D721Med (cell line): ENCODE results near the gene ANTXR2.
A peak's percentile ranks its signal among the peaks of the same experiment; 100 is the strongest.

Experiments
- DNase-seq: peaks from one replicate; pipeline ENCODE4 v3.0.0; 2011; ENCODE audit warnings: low spot score; ENCODE audit not compliant: insufficient read length
- FAIRE-seq: peaks from 2 replicates; lab custom pipeline; 2011; peaks lifted over from hg19 to GRCh38; lab: Jason Lieb, UNC
- TF ChIP-seq, protein P1 (sequence below): IDR thresholded peaks from 2 replicates; pipeline ENCODE4 v1.5.1; 2012; ENCODE audit warnings: mild to moderate bottlenecking, control low read depth; ENCODE audit not compliant: insufficient read depth; ENCODE audit errors: missing control alignments

ANTXR2 gene

DNA sequence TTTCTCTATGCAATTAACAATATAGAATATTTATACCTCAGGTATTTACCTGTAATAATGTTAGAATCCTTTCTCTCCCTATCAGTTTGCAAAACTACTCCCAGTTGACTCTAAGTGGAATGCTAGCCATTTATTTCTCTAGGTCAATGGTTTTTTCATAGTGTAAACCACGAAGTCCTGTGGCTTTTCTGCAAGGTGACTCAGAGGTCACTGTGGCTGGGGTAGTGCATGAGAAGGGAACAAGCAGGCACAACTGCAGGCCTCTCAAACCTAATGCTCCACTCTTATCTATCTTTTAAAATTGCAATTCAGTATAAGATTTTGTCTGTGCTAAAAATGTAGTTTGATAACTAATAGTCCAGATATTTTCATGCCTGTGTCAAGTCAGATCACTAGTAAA is 159.4 kb downstream of the ANTXR2 start:
- TF ChIP-seq, protein P1, sequence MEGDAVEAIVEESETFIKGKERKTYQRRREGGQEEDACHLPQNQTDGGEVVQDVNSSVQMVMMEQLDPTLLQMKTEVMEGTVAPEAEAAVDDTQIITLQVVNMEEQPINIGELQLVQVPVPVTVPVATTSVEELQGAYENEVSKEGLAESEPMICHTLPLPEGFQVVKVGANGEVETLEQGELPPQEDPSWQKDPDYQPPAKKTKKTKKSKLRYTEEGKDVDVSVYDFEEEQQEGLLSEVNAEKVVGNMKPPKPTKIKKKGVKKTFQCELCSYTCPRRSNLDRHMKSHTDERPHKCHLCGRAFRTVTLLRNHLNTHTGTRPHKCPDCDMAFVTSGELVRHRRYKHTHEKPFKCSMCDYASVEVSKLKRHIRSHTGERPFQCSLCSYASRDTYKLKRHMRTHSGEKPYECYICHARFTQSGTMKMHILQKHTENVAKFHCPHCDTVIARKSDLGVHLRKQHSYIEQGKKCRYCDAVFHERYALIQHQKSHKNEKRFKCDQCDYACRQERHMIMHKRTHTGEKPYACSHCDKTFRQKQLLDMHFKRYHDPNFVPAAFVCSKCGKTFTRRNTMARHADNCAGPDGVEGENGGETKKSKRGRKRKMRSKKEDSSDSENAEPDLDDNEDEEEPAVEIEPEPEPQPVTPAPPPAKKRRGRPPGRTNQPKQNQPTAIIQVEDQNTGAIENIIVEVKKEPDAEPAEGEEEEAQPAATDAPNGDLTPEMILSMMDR, result no peak
- DNase-seq (no peak), FAIRE-seq (no peak)

DNA sequence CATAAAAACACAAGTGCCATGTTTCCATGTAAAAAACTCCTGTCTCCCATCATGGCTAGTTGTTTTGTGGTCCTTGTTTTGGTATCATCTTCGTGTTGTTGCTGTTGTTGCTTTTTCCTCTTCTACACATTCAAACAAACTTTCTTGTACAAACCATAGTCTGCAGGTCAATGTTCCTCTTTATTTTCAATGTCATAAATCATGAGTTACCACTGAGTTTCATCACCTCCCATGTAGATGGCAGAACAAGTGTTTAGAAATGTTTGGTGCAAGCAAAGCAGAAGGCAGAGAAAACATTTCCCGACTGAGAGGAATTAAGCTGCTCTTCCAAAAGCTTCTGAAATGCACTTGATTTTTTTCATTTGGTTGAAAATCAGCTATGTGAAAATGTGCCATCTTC is 166.0 kb downstream of the ANTXR2 start:
- FAIRE-seq (no peak), DNase-seq (no peak)
- TF ChIP-seq, protein P1, result no peak

DNA sequence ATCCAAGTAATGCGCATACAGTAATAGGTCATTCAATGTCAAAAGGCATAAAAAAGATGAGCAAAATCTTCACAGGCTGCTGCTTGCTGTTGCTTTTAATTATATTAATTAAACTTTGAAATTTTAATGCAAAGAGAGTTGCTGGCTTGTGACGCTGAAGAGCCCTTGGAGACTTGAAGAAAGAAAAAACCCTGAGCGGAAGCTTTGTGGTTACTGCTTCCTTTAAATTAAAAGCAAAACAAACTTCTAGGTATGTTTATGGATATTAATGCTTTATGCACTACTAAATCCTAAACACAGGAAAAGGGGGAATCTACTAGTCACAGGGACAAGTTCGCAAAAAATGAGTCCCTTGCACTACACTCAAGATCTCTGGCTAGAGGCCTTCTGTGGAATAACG is 166.7 kb downstream of the ANTXR2 start:
- no peak for FAIRE-seq

DNA sequence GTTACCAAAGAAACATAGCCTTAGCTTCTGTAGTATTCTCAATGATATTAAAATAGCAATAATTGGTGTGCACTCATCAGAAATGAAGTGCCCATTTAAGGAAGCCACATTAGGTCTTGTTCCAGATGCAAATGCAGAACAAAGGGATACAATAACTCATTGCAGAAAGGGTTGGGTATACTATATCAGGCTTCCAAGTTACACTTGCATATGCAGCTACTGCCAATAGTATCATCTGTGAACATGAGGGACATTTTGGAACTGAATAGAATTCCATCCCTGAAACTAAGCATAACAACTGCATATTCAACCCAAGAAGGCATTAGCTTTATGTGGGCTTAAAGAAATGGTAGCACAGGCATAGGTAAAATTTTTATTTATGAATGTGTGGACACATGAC is 167.8 kb downstream of the ANTXR2 start:
- TF ChIP-seq, protein P1, result no peak
- DNase-seq, result no peak
- FAIRE-seq, result no peak

More for the DNA sequence above, 166.7 kb downstream of the ANTXR2 start:
- DNase-seq, result no peak
- TF ChIP-seq, protein P1, result no peak

DNA sequence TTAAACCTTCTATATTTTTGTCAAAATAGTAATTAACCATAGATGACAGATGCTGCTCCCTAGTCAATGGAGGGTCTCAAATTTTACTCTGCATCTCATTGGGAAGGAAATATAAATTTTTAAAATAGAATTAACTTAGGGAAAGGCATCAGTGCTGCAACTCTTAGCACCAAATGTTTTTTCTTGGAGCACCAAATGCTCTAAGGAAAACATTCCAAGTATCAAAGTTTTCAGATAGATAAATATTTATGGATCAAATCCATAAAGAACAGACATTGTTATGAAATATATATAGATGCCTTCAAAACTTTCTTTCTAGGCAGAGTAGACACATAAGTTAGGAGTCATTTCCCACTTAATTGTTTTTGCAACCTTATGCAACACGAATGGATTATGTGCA is 168.7 kb downstream of the ANTXR2 start:
- TF ChIP-seq, protein P1, result no peak
- FAIRE-seq (no peak), DNase-seq (no peak)

DNA sequence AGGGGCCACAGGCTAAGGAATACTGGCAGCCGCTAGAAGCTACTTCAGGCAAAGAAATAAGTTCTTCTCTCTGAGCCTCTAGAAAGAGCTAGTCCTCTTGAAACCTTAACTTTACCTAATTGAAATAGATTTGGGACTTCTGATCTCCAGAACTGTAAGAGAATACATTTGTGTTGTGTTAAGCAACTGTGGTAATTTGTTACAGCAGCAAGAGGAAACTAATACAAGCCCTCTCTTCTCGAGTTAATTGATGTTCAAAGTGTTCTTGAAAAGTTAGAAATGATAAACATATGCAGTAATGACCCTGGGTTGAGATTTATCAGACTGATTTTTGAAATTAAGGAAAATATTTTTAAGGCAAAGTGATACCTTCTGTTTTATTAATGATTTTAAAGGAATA is 172.8 kb downstream of the ANTXR2 start:
- TF ChIP-seq, protein P1, result no peak
- no peak for DNase-seq
- FAIRE-seq, result peak; percentile 29

DNA sequence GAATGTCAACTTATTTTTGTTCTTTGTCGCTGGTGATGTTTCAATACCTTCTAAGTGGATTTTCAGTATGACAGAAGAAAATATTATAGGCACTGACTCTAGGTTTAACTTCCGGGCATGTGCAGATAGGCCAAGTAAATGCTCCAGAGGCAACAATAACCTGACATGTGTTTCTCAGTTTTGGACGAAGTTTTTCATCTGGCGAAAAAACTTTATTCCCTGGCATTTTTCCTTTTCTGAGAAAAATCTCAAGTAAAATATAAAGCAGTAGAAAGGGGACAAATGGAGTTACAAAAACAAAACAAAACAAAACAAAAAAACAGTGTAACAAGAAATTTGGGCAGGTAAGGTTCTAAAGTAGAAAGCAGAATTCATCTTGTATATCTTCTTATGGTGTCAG is 173.5 kb downstream of the ANTXR2 start:
- TF ChIP-seq, protein P1, result no peak
- no peak for FAIRE-seq

More for the DNA sequence above, 173.5 kb downstream of the ANTXR2 start:
- no peak for DNase-seq
